ENCODE results near the gene PLCL2. TPM values are rescaled to one million over a fixed set of nuclear protein-coding genes. Genes with fewer than 3 reads are reported as not detected.

Gene PLCL2
- total RNA-seq, 1 experiment from 2014 or later = 0.51 TPM

- BruUV-seq (replicated peaks) = no TSS peak
- intact Hi-C loops (cut with micrococcal nuclease) = no loop called here
- Mint-ChIP-seq H3K27me3 (ENCODE audit: insufficient read depth, unreplicated experiment) (no peaks in the 10 kb centered on the region), H3K9me3 (ENCODE audit: unreplicated experiment) (peaks cover 9% of the 10 kb centered on the region), H3K4me3 (ENCODE audit: unreplicated experiment) (no peak overlapping the region), H3K4me1 (ENCODE audit: insufficient read depth, unreplicated experiment) (no peaks in the 10 kb centered on the region), H3K27ac (ENCODE audit: low read depth, unreplicated experiment) (no peak overlapping the region), H3K36me3 (ENCODE audit: insufficient read depth, unreplicated experiment) (no peaks in the 10 kb centered on the region)
- no peak for DNase-seq (ENCODE audit: unreplicated experiment)
- no peak for TF ChIP-seq CTCF (IDR thresholded peaks at IDR 0.05; ENCODE audit: unreplicated experiment)
- ChIA-PET CTCF (no interaction called here), POLR2A (no interaction called here)
These were observed 195.2 kb downstream of the PLCL2 start for GRCh38 chr3:17079933-17080332.

GRCh38 chr3:17081520-17081919 lies 196.8 kb downstream of the PLCL2 start:
- CTCF ChIA-PET = no interaction called here
- Mint-ChIP-seq H3K27ac (ENCODE audit: low read depth, unreplicated experiment) (no peak overlapping the region), H3K4me1 (ENCODE audit: insufficient read depth, unreplicated experiment) (no peaks in the 10 kb centered on the region), H3K4me3 (ENCODE audit: unreplicated experiment) (no peak overlapping the region), H3K36me3 (ENCODE audit: insufficient read depth, unreplicated experiment) (no peaks in the 10 kb centered on the region), H3K9me3 (ENCODE audit: unreplicated experiment) (peaks cover 9% of the 10 kb centered on the region), H3K27me3 (ENCODE audit: insufficient read depth, unreplicated experiment) (no peaks in the 10 kb centered on the region)
- TF ChIP-seq CTCF (IDR thresholded peaks at IDR 0.05; ENCODE audit: unreplicated experiment) = no peak
- no peak for DNase-seq (ENCODE audit: unreplicated experiment)
- no TSS peak for BruUV-seq (replicated peaks)
- POLR2A ChIA-PET = no interaction called here
- intact Hi-C loops (cut with micrococcal nuclease) = no loop called here

- Mint-ChIP-seq H3K36me3 (ENCODE audit: insufficient read depth, unreplicated experiment) (no peaks in the 10 kb centered on the region), H3K4me3 (ENCODE audit: unreplicated experiment) (no peak overlapping the region), H3K27ac (ENCODE audit: low read depth, unreplicated experiment) (no peak overlapping the region), H3K4me1 (ENCODE audit: insufficient read depth, unreplicated experiment) (no peaks in the 10 kb centered on the region), H3K9me3 (ENCODE audit: unreplicated experiment) (no peaks in the 10 kb centered on the region), H3K27me3 (ENCODE audit: insufficient read depth, unreplicated experiment) (no peaks in the 10 kb centered on the region)
- intact Hi-C loops (cut with micrococcal nuclease) = no loop called here
- CTCF ChIA-PET = no interaction called here
- POLR2A ChIA-PET = interaction anchor here (0.6 kb wide), 1 partner anchor 824 kb away, joined by 3 read pairs; no protein-coding TSS in a partner anchor
- BruUV-seq (replicated peaks) = no TSS peak
- no peak for DNase-seq (ENCODE audit: unreplicated experiment)
- TF ChIP-seq CTCF (IDR thresholded peaks at IDR 0.05; ENCODE audit: unreplicated experiment) = no peak
These were observed 202.8 kb downstream of the PLCL2 start for GRCh38 chr3:17087509-17087908.

GRCh38 chr3:17088017-17088416 lies 203.3 kb downstream of the PLCL2 start:
- intact Hi-C loops (cut with micrococcal nuclease) = no loop called here
- Mint-ChIP-seq H3K36me3 (ENCODE audit: insufficient read depth, unreplicated experiment) (no peaks in the 10 kb centered on the region), H3K9me3 (ENCODE audit: unreplicated experiment) (no peaks in the 10 kb centered on the region), H3K4me1 (ENCODE audit: insufficient read depth, unreplicated experiment) (no peaks in the 10 kb centered on the region), H3K27ac (ENCODE audit: low read depth, unreplicated experiment) (no peak overlapping the region), H3K4me3 (ENCODE audit: unreplicated experiment) (no peak overlapping the region), H3K27me3 (ENCODE audit: insufficient read depth, unreplicated experiment) (no peaks in the 10 kb centered on the region)
- no peak for DNase-seq (ENCODE audit: unreplicated experiment)
- BruUV-seq (replicated peaks) = no TSS peak
- ChIA-PET POLR2A (interaction anchor here (0.6 kb wide), 1 partner anchor 824 kb away, joined by 3 read pairs; no protein-coding TSS in a partner anchor), CTCF (no interaction called here)
- no peak for TF ChIP-seq CTCF (IDR thresholded peaks at IDR 0.05; ENCODE audit: unreplicated experiment)

All from MCF 10A (cell line).